HEK293 (cell line): ENCODE data around the gene MID1IP1.

ENCODE experiments used
- CTCF ChIA-PET: fragments of 350-600 bp; formaldehyde crosslinking; extraction: SDS; loops from one replicate; lab custom pipeline; 2021; ENCODE audit warnings: antibody characterized with exemption; lab: Yijun Ruan, JAX
- POLR2A ChIA-PET: fragments of 300-600 bp; formaldehyde crosslinking; extraction: SDS; loops from one replicate; lab custom pipeline; 2020; ENCODE audit warnings: antibody characterized with exemption, inconsistent platforms; lab: Yijun Ruan, JAX
- H3K27ac ChIP-seq: fragments of 200-500 bp; sonication (Bioruptor generic); 2 replicates; pipeline ENCODE4 v1.5.1; 2014; ENCODE audit warnings: low read depth, low read length, control low read depth, inconsistent platforms; ENCODE audit errors: extremely low read depth
- H3K36me3 ChIP-seq, 2 experiments: fragments of 200-500 bp in 1 of 2; sonication (Bioruptor generic) in 1 of 2; 1 replicate in 1 of 2; 2 replicates in 1 of 2; pipeline ENCODE4 v1.5.1; 2014 to 2017; ENCODE audit warnings: inconsistent platforms in 2 of 2, low read length in 2 of 2; ENCODE audit not compliant: control insufficient read depth in 2 of 2, insufficient read depth in 1 of 2
- H3K4me1 ChIP-seq: fragments of 200-500 bp; sonication (Bioruptor generic); 2 replicates; pipeline ENCODE4 v1.5.1; 2014; ENCODE audit warnings: mild to moderate bottlenecking, low read length, inconsistent platforms; ENCODE audit not compliant: control insufficient read depth, insufficient read depth
- H3K4me3 ChIP-seq: 2 replicates; pipeline ENCODE4 v1.5.1; 2011; ENCODE audit warnings: low read depth, mild to moderate bottlenecking, control low read depth, low read length, moderate library complexity
- H3K9me3 ChIP-seq: fragments of 200-500 bp; sonication (Bioruptor generic); 2 replicates; pipeline ENCODE4 v1.5.1; 2014; ENCODE audit warnings: low read depth, low read length, inconsistent platforms; ENCODE audit not compliant: control insufficient read depth, insufficient read depth
- HOXA7 ChIP-seq: sonication (generic); formaldehyde crosslinking; IDR thresholded peaks from 2 replicates; pipeline ENCODE4 v1.8.1; 2022; ENCODE audit warnings: missing genetic modification reagents, borderline replicate concordance
- INSM2 ChIP-seq: fragments of 450-650 bp; formaldehyde crosslinking; IDR thresholded peaks from 2 replicates; pipeline ENCODE4 v1.5.1; 2016; ENCODE audit warnings: missing biosample characterization, missing genetic modification characterization
- OSR2 ChIP-seq: fragments of 450-650 bp; formaldehyde crosslinking; IDR thresholded peaks from 2 replicates; pipeline ENCODE4 v1.5.1; 2016; ENCODE audit warnings: missing biosample characterization, missing genetic modification characterization
- TRIM28 ChIP-seq: IDR thresholded peaks from 2 replicates; pipeline ENCODE4 v1.6.1; 2011; ENCODE audit warnings: low read length, control low read depth, borderline replicate concordance
- WT1 ChIP-seq: fragments of 450-650 bp; formaldehyde crosslinking; IDR thresholded peaks from 2 replicates; pipeline ENCODE4 v1.5.1; 2016; ENCODE audit warnings: missing biosample characterization, missing genetic modification characterization
- ZBTB10 ChIP-seq: fragments of 450-650 bp; formaldehyde crosslinking; IDR thresholded peaks from 2 replicates; pipeline ENCODE4 v1.5.1; 2016; ENCODE audit warnings: missing biosample characterization, missing genetic modification characterization
- ZBTB11 ChIP-seq: fragments of 450-650 bp; formaldehyde crosslinking; conservative IDR thresholded peaks from 2 replicates; pipeline ENCODE4 v1.5.1; 2016; ENCODE audit warnings: low read depth, missing biosample characterization, missing genetic modification characterization
- ZBTB7A ChIP-seq: fragments of 450-650 bp; formaldehyde crosslinking; IDR thresholded peaks from 2 replicates; pipeline ENCODE4 v1.5.1; 2016; ENCODE audit warnings: low read depth, missing biosample characterization, missing genetic modification characterization
- ZEB2 ChIP-seq: fragments of 450-650 bp; formaldehyde crosslinking; IDR thresholded peaks from 2 replicates; pipeline ENCODE4 v1.5.1; 2016; ENCODE audit warnings: missing biosample characterization, missing genetic modification characterization
- ZNF112 ChIP-seq: fragments of 450-650 bp; formaldehyde crosslinking; IDR thresholded peaks from 2 replicates; pipeline ENCODE4 v1.5.0; 2017; ENCODE audit warnings: missing biosample characterization, missing genetic modification characterization
- ZNF140 ChIP-seq: fragments of 450-650 bp; formaldehyde crosslinking; IDR thresholded peaks from 2 replicates; pipeline ENCODE4 v1.5.1; 2016; ENCODE audit warnings: missing biosample characterization, missing genetic modification characterization
- ZNF184 ChIP-seq: fragments of 450-650 bp; IDR thresholded peaks from 2 replicates; pipeline ENCODE4 v1.5.1; 2018; ENCODE audit warnings: missing biosample characterization, mild to moderate bottlenecking, missing genetic modification characterization
- ZNF26 ChIP-seq: fragments of 450-650 bp; formaldehyde crosslinking; IDR thresholded peaks from 2 replicates; pipeline ENCODE4 v1.5.1; 2016; ENCODE audit warnings: missing biosample characterization, missing genetic modification characterization
- ZNF302 ChIP-seq: fragments of 450-650 bp; formaldehyde crosslinking; IDR thresholded peaks from 2 replicates; pipeline ENCODE4 v1.5.1; 2016; ENCODE audit warnings: missing biosample characterization, missing genetic modification characterization, low read depth
- ZNF426 ChIP-seq: fragments of 450-650 bp; formaldehyde crosslinking; IDR thresholded peaks from 2 replicates; pipeline ENCODE4 v1.5.1; 2017; ENCODE audit warnings: missing biosample characterization, missing genetic modification characterization, mild to moderate bottlenecking, inconsistent platforms, moderate library complexity
- ZNF510 ChIP-seq: fragments of 450-650 bp; formaldehyde crosslinking; IDR thresholded peaks from 2 replicates; pipeline ENCODE4 v1.5.1; 2018; ENCODE audit warnings: mild to moderate bottlenecking, missing genetic modification characterization, missing biosample characterization; ENCODE audit not compliant: insufficient replicate concordance
- ZNF521 ChIP-seq: fragments of 450-650 bp; formaldehyde crosslinking; IDR thresholded peaks from 2 replicates; pipeline ENCODE4 v1.5.1; 2017; ENCODE audit warnings: missing biosample characterization, mild to moderate bottlenecking, missing genetic modification characterization
- ZNF585B ChIP-seq: fragments of 450-650 bp; formaldehyde crosslinking; IDR thresholded peaks from 2 replicates; pipeline ENCODE4 v1.5.1; 2016; ENCODE audit warnings: missing biosample characterization, missing genetic modification characterization
- ZNF629 ChIP-seq: fragments of 450-650 bp; formaldehyde crosslinking; IDR thresholded peaks from 2 replicates; pipeline ENCODE4 v1.5.1; 2017; ENCODE audit warnings: missing biosample characterization, missing genetic modification characterization
- ZNF645 ChIP-seq: fragments of 450-650 bp; formaldehyde crosslinking; IDR thresholded peaks from 2 replicates; pipeline ENCODE4; 2016; ENCODE audit warnings: missing biosample characterization, missing genetic modification characterization
- ZNF664 ChIP-seq: fragments of 450-650 bp; formaldehyde crosslinking; IDR thresholded peaks from 2 replicates; pipeline ENCODE4 v1.5.1; 2016; ENCODE audit warnings: missing biosample characterization, missing genetic modification characterization
- ZSCAN18 ChIP-seq: fragments of 450-650 bp; formaldehyde crosslinking; IDR thresholded peaks from 2 replicates; pipeline ENCODE4 v1.5.1; 2016; ENCODE audit warnings: missing biosample characterization, missing genetic modification characterization

Gene MID1IP1

GRCh38 chrX:38839944-38840343 is 38.7 kb downstream of the MID1IP1 start (continued):
- no peak for TF ChIP-seq ZSCAN18 (tag by site-specific recombination)
- no peak for TF ChIP-seq ZNF426 (tag by site-specific recombination)
- TF ChIP-seq TRIM28 = no peak
- no peak for TF ChIP-seq ZNF629 (tag by site-specific recombination)
- no peak for TF ChIP-seq OSR2
- no peak for TF ChIP-seq ZNF26 (tag by site-specific recombination)
- no peak for TF ChIP-seq INSM2 (tag by site-specific recombination)
- TF ChIP-seq ZNF585B (tag by site-specific recombination) = no peak
- no peak for TF ChIP-seq ZNF184 (tag by site-specific recombination)
- TF ChIP-seq ZNF140 (tag by site-specific recombination) = no peak
- no peak for TF ChIP-seq ZNF510 (tag by site-specific recombination)
- no peak for TF ChIP-seq HOXA7 (CRISPR knock-in tag)
- no peak for TF ChIP-seq ZBTB7A (tag by site-specific recombination)

- Histone ChIP-seq H3K27ac (no peak overlapping the region), H3K36me3 (no peaks in the 10 kb centered on the region), H3K4me1 (no peaks in the 10 kb centered on the region), H3K9me3 (no peaks in the 10 kb centered on the region), H3K4me3 (no peak overlapping the region)
- CTCF ChIA-PET = interaction anchor here (0.8 kb wide), 1 partner anchor 47 kb away, joined by 4 read pairs; no protein-coding TSS in a partner anchor
- POLR2A ChIA-PET = no interaction called here
- TF ChIP-seq ZBTB10 (no peak), ZNF664 (no peak), ZSCAN18 (tag by site-specific recombination) (no peak), WT1 (no peak), ZNF302 (tag by site-specific recombination) (no peak), ZNF645 (tag by site-specific recombination) (no peak), ZEB2 (tag by site-specific recombination) (no peak), ZNF521 (tag by site-specific recombination) (no peak), ZNF112 (tag by site-specific recombination) (no peak), ZBTB11 (tag by site-specific recombination) (no peak)
Observed at GRCh38 chrX:38841750-38842149, 40.5 kb downstream of the MID1IP1 start.
